GM21528 (cell line): ENCODE measurements around the gene SSTR1.
"Not testable (repeated sequence)": the region's sequence is repeated elsewhere in the genome, so short reads cannot be mapped to it uniquely, and the experiment has no call there.

Source experiments
- ATAC-seq: cut with Tn5 transposase; IDR thresholded peaks from one replicate; pipeline ENCODE4 v1.9.1; 2021; ENCODE audit warnings: mild to moderate bottlenecking, moderate library complexity; ENCODE audit not compliant: unreplicated experiment, low FRiP score

Gene SSTR1, protein sequence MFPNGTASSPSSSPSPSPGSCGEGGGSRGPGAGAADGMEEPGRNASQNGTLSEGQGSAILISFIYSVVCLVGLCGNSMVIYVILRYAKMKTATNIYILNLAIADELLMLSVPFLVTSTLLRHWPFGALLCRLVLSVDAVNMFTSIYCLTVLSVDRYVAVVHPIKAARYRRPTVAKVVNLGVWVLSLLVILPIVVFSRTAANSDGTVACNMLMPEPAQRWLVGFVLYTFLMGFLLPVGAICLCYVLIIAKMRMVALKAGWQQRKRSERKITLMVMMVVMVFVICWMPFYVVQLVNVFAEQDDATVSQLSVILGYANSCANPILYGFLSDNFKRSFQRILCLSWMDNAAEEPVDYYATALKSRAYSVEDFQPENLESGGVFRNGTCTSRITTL

DNA sequence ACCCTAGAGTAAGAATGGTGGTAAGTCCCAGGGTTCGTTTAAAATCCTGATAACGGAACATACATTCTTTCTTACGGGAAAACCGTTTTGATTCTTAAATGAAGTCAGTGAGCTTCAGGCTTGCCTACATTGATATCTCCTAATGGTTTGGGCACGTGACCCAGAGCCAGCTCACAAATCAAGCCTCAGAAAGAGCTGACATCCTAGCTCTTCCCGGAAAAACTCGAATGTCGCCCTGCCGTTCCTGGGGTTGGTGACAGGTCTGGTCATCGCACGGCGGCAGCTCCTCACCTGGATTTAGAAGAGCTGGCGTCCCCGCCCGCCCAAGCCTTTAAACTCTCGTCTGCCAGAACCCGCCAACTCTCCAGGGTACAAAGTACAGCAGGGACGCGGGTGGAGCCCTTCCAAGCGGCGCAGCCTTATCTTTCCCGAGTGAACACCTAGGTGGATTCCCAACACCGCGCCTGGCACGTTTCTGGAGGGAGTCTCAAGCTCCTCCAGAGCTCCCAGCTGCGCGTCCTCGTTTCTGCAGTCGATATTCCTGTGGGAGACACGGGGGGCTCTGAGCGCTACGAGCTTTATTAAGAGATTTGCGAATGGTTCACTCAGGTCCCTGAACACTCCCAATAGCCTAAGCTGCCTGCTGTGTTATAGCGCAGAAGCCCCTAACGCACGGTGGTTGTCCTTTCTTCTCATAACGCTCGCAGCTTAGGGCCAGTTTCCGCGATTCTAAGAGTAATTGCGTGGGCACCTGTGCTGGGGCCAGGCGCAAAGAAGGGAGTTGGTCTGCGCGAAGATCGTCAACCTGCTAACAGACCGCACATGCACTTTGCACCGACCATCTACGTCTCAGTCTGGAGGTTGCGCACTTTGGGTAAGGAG lies at the start of gene SSTR1:
Gene SSTR1, plus strand, starts transcription at position 169 of the 882 bp plus-strand sequence. CDS start 1,486 bp downstream, outside the sequence.
- no peak for ATAC-seq

DNA sequence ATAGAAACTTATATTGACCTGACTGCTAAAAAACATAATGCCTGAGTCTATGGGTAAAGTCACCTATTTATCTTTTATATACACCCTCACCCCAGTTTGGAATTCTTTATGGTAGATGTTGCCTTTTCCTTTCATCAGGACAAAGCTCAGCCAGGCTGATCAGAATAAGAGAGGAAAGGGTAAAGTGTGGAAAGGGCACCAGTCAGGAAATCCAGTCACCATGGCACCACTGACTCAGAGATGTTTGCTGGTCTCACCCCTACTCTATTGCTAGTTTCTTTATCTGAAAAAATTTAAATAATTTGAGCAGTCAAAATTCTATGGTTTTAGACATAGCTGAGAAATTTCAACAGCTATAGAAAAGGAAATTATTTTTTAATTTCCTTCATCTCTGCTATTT lies 49.2 kb upstream of the SSTR1 start:
- ATAC-seq = no peak

DNA sequence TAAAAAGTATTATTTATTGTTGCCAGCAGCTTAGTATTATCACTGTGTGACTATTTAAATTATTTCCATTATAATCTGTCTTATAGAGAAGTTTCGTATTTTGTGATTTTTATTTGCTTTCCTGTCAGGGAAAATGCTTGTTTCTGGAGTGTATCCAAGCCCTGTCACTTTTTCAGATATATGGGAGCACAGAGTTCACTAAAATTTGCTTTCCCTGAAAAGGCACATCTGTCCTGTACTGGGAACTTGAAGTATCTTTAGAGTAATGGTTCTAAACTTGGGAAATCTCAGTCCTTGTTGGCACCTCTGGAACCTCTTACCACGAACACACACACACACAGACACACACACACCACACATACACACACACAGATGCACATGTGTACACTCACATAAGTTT lies 39.3 kb upstream of the SSTR1 start:
- ATAC-seq = no peak

DNA sequence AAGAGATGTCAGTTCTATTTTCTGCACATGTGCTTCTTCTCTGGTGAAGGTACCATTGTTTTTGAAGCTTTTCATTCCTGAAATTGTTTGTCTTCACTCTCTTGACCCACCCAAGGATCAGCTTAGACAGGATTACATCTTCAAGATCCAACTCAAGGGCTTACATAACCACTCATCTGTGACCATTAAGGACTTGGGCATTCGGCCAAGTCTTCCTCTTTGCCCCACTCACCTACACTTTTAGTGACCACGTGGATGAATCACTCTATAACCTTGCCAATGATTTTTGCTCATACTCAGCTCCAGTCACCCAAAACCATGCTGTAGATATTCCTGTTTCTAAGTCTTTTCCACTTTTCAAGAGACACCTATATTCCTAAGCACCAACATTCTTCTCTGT lies 36.5 kb upstream of the SSTR1 start:
- ATAC-seq = no peak

DNA sequence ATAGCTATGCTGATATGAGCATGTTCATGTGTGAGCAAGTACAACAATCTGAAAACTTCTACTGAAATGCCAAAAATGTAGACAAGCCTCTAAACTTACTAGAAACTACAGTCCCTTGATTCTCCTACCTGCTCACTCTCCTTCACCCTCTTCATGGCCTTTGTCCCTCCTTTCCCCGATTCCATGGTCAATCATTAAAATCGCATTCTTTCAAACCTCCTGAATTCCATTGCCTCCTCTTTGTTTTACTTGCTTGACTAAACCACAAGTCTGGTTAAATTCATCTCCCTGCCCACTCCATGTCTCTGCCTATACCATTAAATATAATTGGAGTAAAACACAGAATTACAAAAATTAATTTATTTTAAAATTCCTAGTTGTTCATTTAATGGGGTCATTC lies 33.0 kb upstream of the SSTR1 start:
- ATAC-seq = no peak

DNA sequence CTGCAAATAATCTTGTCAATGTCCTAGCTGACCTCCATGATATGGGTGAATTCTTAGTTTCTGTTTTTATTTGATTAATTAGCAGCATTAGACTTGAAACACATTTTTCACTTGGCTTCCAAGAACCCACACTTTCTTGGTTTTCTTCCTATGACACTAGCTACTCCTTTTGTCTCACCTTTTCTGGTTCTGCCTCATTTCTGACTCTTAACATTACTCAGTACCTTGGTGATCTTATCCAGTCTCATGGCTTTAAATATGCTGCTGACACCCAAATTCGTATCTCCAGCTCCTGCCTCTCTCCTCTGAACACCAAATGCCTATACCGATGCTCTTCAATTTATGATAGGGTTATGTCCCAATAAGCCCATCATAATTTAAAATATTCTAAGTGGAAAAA lies 32.0 kb upstream of the SSTR1 start:
- no peak for ATAC-seq

DNA sequence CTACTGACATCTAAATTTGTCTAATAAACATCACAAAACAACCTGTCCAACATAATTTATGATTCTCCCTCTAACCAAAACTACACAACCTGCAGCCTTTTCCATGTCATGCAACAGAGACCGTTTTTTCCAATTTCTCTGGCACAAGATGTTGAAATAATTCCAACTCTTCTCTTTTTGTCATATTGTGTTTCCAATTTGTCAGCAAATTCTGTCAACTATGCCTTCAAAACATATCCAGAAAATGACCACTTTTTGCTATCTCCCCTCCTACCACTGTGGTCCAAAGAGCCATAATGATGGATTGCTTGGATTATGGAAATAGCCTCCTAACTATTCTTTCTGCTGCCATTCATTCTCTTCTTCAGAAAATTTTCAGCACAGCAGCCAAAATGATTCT lies 31.3 kb upstream of the SSTR1 start:
- ATAC-seq = no peak

DNA sequence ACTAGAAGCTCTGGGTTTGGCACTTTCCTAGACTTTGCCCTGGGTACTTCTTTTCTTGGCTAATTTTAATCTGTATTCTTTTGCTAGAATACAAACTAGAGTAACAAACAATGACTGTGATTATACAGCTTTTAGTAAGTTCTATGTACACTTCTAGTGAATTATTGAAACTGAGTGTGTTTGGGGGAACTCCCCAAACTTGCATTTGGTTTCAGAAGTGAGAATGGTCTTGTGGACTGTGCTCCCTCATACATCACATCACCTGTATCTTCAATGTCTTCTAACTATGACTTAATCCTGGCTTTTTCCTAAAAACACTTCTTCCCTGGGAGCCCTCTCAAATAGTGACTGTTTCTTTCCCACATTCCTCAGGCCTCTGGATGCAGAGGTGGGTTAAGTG lies 23.6 kb upstream of the SSTR1 start:
- ATAC-seq = no peak

DNA sequence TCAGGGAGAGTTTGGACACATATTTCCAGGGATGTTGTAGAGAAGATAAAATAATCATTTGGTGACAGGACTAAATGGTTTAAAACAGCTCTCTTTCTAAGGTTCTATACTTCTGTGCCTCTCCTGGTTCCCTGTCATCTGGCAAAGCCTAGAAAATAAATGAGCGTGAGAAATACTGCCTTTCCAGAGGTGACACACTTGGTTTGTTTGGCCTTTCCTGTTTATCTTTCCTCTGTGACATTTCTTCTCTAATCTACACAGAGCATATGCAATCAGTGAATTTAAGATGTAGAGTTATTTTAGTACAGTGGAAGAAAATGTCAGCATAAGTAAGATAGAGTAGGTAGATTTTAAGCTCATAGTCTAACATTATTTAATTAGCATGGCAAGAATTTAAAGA lies 22.0 kb upstream of the SSTR1 start:
- ATAC-seq = no peak

DNA sequence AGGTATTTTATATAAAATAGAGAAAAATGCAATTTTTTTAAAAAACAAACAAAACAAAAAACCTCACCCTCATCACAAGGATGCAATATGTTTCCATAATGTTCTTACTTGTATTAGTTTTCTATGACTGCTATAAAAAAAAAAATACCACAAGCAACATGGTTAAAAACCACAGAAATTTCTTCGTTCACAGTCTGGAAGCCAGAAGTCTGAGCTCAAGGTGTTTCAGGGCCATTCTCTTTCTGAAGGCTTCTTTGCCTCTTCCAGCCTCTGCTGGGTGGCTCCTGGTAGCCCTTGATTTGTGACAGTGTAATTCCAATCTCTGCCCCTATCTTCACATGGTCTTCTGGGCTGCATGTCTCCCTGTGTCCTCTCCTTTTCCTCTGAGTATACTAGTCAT lies 21.5 kb upstream of the SSTR1 start:
- no peak for ATAC-seq

DNA sequence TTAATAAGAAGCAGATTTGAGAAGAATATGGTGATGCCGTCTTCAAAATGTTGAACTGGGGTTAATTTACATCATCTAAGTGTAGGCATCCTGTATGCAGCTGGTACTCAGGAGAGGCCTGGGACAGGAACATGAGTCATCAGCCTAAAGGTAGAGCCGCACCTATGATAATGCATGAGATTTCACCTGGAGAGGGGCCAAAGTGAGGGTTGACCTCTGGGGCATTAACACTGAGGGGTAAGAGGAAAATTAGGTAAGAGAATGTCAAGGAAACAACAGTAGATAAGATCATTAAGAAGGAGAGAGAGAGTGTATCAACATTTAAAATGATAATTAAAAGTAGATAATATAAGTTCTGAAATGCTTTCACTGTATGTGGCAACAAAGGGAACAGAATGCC lies 20.2 kb upstream of the SSTR1 start:
- ATAC-seq = no peak

DNA sequence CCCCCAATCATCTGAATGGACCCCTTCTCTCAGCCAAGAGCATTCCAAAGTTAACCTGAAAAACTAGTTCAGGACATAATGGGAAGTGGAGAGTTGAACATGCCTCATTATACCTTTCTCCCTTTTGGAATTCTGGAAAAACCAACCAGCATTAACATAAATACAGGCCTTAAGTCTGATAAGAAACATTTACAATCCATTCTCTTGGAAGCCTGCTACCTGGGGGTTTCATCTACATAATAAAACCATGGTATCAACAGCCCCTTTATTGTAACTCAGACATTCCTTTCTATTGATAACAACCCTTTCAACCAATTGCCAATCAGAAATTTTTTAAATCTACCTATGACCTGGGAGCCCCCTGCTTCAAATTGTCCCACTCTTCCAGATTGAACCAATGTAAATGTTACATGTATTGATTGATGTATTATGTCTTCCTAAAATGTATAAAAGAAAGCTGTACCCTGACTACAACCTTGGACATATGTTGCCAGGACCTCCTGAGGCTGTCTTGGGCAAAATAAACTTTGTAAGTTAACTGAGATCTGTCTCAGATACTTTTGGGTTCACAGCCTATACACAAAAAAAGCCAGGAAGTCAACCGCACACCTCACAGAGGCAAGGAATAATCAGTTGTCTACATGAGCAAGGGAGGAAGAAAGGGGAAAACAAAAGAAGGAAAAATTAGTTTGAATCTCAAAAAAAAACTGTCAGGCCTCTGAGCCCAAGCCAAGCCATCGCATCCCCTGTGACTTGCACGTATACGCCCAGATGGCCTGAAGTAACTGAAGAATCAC lies 17.6 kb upstream of the SSTR1 start:
- no peak for ATAC-seq

DNA sequence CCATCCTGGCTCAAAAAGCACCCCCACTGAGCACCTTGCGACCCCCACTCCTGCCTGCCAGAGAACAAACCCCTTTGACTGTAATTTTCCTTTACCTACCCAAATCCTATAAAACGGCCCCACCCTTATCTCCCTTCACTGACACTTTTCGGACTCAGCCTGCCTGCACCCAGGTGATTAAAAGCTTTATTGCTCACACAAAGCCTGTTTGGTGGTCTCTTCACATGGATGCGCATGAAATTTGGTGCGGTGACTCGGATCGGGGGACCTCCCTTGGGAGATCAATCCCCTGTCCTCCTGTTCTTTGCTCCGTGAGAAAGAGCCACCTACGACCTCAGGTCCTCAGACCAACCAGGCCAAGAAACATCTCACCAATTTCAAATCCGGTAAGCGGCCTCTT lies 16.9 kb upstream of the SSTR1 start:
- not testable (repeated sequence) for ATAC-seq

DNA sequence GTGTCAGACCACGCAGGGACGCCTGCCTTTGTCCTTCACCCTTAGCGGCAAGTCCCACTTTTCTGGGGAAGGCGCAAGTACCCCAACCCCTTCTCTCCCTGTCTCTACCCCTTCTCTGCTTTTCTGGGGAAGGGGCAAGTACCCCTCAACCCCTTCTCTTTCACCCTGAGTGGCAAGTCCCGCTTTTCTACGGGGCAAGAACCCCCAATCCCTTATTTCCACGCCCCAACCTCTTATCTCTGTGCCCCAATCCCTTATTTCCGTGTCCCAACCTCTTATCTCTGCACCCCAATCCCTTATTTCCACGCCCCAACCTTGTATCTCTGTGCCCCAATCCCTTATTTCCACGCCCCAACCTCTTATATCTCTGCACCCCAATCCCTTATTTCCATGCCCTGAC lies 16.2 kb upstream of the SSTR1 start:
- ATAC-seq = not testable (repeated sequence)

DNA sequence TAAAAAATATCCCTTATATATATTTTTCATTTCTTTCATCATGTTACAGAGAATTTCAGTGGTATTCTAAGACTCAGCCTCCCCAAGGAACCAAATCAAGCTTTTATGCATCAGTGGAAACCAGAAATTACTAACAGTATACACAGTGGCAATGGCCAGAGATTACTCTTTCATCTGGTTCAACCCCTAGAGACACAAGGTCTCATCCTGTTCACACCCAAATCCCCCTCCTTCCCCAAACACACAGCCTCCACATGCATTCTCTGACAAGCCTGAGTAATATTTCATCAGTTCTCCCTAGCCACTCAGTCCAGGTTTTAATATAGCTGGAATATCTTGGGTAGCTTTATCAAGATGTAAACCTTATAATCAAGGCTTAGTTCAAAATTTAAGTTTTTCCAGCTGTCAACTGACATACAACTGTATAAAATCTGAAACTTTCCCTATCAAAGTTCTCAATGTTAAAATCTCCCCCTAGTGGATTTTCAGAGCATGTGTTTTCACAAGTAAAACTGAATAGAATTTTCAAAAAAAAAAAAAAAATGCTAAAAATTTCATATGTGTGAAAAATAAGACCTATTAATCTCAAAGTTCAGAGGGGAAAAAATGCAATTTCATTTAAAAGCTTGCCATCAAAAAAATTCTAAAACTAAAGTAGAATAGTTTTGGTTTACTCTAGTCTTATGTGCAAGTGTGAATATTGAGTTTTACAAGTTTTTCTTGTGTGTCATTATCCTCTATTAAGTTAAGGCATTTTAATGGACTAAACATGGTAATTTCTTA lies 10.5 kb upstream of the SSTR1 start:
- ATAC-seq = no peak

DNA sequence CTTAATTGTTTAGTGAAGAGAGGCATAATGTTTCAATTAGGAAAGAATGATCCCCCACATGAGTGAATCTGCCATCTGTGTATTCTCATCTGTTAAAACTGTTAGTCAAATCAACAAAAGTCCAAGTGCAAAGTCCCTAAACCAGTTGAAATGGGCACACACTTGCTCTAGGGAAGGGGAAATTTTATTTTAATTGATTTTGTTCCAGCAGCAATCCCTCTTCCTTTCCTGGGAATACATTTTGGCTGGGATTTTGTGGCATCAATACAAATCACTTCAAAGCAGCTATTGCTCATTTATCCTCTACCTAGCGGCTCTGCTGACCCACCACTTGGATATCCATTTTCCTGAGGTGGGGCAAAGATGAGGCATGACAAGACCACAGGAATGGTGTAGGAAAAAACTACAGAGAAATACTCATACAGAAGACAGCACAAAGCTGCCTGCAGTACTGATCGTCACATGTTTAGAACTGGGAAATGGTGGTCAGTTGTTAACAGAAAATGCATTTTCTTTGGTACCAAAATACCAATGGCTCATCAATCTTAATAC lies 9.8 kb upstream of the SSTR1 start:
- no peak for ATAC-seq

DNA sequence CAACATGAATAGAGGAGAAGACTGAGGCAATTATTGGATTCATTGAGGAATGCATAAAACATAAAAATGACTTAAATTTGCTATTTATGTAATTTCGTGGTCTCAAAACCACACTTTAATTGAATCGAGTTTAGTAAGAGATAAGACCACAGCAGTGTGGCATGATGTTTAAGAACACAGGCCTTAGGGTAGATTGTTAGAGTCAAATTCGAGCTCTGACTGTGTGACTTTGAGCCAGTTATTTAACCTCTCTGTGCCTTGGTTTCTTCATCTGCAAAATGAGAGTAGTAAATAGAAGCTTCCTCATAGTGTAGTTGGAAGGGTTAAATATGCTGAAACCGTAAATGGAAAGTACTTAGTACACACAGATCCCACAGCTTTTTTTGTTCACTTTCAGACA lies 9.3 kb upstream of the SSTR1 start:
- ATAC-seq = no peak

DNA sequence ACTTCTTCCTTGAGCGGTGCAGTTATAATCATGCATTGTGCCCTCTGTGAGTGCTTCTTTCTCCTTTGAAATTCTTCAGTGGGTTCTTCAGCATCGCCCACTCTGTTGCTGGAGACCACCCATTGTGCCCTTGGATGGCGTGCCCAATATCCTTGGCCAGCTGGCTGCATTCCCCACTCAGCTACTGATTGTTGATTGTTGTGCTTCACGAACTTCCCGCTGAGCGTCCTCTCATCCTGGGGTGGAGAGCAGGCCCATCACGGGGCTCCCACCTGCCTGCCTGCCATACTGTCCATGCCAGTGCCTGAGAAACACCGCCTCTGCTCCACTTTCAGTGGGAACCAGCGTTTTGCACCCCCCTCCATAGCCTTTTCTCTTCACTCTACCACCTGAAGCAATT lies 8.6 kb upstream of the SSTR1 start:
- no peak for ATAC-seq

DNA sequence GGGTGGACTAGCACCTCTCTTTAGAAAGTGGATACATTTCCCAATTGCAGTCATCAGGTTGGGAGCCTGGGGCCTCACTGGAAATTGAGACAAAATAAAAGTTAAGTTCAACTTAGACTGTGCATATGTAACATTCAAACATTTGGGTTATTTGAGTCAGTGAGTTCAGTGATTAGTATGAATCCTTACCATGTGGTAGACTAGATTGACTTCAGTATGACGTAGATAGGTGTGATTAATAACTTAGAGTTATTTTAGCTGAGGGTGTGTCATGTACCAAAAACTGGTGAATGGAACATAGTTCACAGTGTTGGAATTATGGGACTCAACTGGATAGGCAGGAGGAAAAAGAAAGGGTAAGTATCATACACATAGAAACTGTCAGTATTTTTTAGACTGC lies 8.0 kb upstream of the SSTR1 start:
- no peak for ATAC-seq
